Measurements from ENCODE around the gene HOMER3. TPM values are rescaled to one million over a fixed set of nuclear protein-coding genes. Genes with fewer than 3 reads are reported as not detected.
A peak's percentile ranks its signal among the peaks of the same experiment; 100 is the strongest.

Gene HOMER3
- total and polyA plus RNA-seq, 2 of the 13 experiments (the other 11 are each of a cell fraction or from before 2014, with no cell fraction given), result 21.3 to 27.3 TPM

- TF ChIP-seq PBX2 (CRISPR knock-in tag; IDR thresholded peaks at IDR 0.05) (no peak), CREM (IDR thresholded peaks at IDR 0.05) (no peak), CREM (CRISPR knock-in tag; IDR thresholded peaks at IDR 0.05) (no peak), ATF7-NPFF (CRISPR knock-in tag; IDR thresholded peaks at IDR 0.05; ENCODE audit: low read depth) (no peak), ELF4 (CRISPR knock-in tag; IDR thresholded peaks at IDR 0.05; ENCODE audit: borderline replicate concordance) (no peak), ZNF775 (CRISPR knock-in tag; IDR thresholded peaks at IDR 0.05; ENCODE audit: borderline replicate concordance) (no peak)
These were observed at the start of gene HOMER3 (continued) for GRCh38 chr19:18940769-18941627.

DNA sequence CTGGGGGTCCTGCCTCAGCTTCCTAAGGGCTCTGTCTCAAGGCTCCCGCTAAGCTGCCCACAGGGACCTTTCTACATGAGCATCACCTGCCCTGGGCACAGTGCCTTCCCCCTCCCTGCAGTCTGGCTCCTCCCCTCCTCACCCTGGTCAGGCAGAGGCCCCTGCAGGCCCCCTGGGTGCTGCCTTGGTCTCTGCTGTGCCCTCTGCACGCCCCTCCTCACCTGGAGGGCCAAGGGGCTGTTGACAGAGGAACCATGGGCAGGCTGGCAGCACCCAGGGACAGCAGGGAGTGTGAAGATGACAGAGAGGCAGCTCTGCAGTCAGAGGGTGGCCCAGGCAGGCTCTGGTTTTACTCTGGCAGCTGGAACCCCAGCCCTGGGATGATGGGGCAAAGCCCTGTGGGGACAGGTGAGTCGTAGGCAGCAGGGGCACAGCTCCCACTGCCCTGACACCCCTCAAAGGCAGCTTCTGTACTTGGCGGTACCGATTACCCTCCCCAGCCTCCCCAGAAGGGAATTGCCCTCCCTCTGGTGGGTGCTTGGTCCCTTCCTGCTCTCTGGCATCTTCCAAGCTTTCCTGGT lies 49.2 kb upstream of the HOMER3 start:
- Histone ChIP-seq H3K9me3 (ENCODE audit: low read length) (no peaks in the 10 kb centered on the region), H3K79me2 (ENCODE audit: insufficient read depth, low read length) (no peaks in the 10 kb centered on the region), H3K9ac (ENCODE audit: insufficient read depth, low read depth, low read length) (no peak overlapping the region), H3K4me2 (ENCODE audit: low read depth, low read length) (no peak overlapping the region), H3K27ac (ENCODE audit: extremely low read length, insufficient read depth, low read length) (no peak overlapping the region), H3K36me3 (replicated peaks in 1 of 2; ENCODE audit: control insufficient read depth in 1 of 2, insufficient read depth in 2 of 2, low read length in 2 of 2) (peaks cover 11 to 27% of the 10 kb centered on the region in 2 experiments), H3K4me3 (replicated peaks in 1 of 3; ENCODE audit: insufficient read depth in 1 of 3, low read depth in 2 of 3, low read length in 3 of 3) (no peak overlapping the region), H2AFZ (ENCODE audit: low read length) (no peak overlapping the region), H4K20me1 (ENCODE audit: insufficient read depth, low read length) (no peaks in the 10 kb centered on the region), H3K27me3 (ENCODE audit: control insufficient read depth in 1 of 2, insufficient read depth in 2 of 2, low read length in 2 of 2) (peaks cover 0 to 7% of the 10 kb centered on the region in 2 experiments; a peak in 3 of 5 replicates), H3K4me1 (ENCODE audit: insufficient read depth, low read length) (peaks cover 10% of the 10 kb centered on the region)
- ChIA-PET CTCF (ENCODE audit: low intra/inter-chr PET ratio, low total read pairs) (no interaction called here), POLR2A (no interaction called here)
- ATAC-seq (peak; percentile 10; the same call in 1 of the 3 replicates), FAIRE-seq (no peak), DNase-seq (ENCODE audit: low spot score) (no peak)
- BruUV-seq (replicated peaks), result no TSS peak
- in situ Hi-C loops (cut with HindIII; ENCODE audit: extremely low pct_ligation_motif_present, low pct_unique_long_range_greater_than_20kb), result no loop called here
- 95% methylated on average over 3 of the region's 5 CpGs for WGBS (ENCODE audit: low lambda C conversion rate)
- intact Hi-C loops (cut with micrococcal nuclease; ENCODE audit: unreplicated experiment), result no loop called here
- 0 out of 2 replicates have a peak, but pooled peaks have one; percentile 15 for TF ChIP-seq POLR2AphosphoS5 (IDR thresholded peaks at IDR 0.05; ENCODE audit: low read depth, low read length)
- peak; percentile 95 for TF ChIP-seq AGO2 (optimal IDR thresholded peaks at IDR 0.05; ENCODE audit: low read depth, low read length)
- TF ChIP-seq HNF4A (CRISPR knock-in tag; IDR thresholded peaks at IDR 0.05), result no peak
- TF ChIP-seq CREBL2 (CRISPR knock-in tag; IDR thresholded peaks at IDR 0.05; ENCODE audit: borderline replicate concordance), result no peak
- TF ChIP-seq, protein P1, sequence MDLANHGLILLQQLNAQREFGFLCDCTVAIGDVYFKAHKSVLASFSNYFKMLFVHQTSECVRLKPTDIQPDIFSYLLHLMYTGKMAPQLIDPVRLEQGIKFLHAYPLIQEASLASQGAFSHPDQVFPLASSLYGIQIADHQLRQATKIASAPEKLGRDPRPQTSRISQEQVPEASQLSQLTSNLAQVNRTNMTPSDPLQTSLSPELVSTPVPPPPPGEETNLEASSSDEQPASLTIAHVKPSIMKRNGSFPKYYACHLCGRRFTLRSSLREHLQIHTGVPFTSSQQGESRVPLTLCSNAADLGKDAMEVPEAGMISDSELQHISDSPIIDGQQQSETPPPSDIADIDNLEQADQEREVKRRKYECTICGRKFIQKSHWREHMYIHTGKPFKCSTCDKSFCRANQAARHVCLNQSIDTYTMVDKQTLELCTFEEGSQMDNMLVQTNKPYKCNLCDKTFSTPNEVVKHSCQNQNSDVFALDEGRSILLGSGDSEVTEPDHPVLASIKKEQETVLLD (CRISPR knock-in tag; IDR thresholded peaks at IDR 0.05; ENCODE audit: low read depth), result no peak
- 0 out of 2 replicates have a peak, but pooled peaks have one; percentile 23 for TF ChIP-seq HNRNPL (IDR thresholded peaks at IDR 0.05; ENCODE audit: low read depth, low read length)
- no peak for TF ChIP-seq ISL2 (CRISPR knock-in tag; IDR thresholded peaks at IDR 0.05)
- TF ChIP-seq, protein P2, sequence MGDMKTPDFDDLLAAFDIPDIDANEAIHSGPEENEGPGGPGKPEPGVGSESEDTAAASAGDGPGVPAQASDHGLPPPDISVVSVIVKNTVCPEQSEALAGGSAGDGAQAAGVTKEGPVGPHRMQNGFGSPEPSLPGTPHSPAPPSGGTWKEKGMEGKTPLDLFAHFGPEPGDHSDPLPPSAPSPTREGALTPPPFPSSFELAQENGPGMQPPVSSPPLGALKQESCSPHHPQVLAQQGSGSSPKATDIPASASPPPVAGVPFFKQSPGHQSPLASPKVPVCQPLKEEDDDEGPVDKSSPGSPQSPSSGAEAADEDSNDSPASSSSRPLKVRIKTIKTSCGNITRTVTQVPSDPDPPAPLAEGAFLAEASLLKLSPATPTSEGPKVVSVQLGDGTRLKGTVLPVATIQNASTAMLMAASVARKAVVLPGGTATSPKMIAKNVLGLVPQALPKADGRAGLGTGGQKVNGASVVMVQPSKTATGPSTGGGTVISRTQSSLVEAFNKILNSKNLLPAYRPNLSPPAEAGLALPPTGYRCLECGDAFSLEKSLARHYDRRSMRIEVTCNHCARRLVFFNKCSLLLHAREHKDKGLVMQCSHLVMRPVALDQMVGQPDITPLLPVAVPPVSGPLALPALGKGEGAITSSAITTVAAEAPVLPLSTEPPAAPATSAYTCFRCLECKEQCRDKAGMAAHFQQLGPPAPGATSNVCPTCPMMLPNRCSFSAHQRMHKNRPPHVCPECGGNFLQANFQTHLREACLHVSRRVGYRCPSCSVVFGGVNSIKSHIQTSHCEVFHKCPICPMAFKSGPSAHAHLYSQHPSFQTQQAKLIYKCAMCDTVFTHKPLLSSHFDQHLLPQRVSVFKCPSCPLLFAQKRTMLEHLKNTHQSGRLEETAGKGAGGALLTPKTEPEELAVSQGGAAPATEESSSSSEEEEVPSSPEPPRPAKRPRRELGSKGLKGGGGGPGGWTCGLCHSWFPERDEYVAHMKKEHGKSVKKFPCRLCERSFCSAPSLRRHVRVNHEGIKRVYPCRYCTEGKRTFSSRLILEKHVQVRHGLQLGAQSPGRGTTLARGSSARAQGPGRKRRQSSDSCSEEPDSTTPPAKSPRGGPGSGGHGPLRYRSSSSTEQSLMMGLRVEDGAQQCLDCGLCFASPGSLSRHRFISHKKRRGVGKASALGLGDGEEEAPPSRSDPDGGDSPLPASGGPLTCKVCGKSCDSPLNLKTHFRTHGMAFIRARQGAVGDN (CRISPR knock-in tag; IDR thresholded peaks at IDR 0.05), result 0 out of 2 replicates have a peak, but pooled peaks have one; percentile 6
- no peak for TF ChIP-seq DPF2 (CRISPR knock-in tag; IDR thresholded peaks at IDR 0.05; ENCODE audit: borderline replicate concordance, low read depth)
